ENCODE measurements around the gene SIRT5. TPM values are rescaled to one million over a fixed set of nuclear protein-coding genes. Genes with fewer than 3 reads are reported as not detected.

Gene SIRT5
- total and polyA plus RNA-seq, 8 donors = 1.8 to 10.3 (median 4.7) TPM

GRCh38 chr6:13553646-13554045 is 20.8 kb upstream of the SIRT5 start:
- H3K36me3 ChIP-seq = no peaks in the 10 kb centered on the region
- no peaks in the 10 kb centered on the region for H3K27me3 ChIP-seq
- intact Hi-C loops (cut with DNase I; ENCODE audit: low total_unique reads) = no loop called here
- no peaks in the 10 kb centered on the region for H3K9me3 ChIP-seq
- TF ChIP-seq POLR2A (IDR thresholded peaks at IDR 0.05) (no peak), EP300 (IDR thresholded peaks at IDR 0.05) (no peak), POLR2AphosphoS5 (IDR thresholded peaks at IDR 0.05) (no peak)
- H3K4me1 ChIP-seq = peaks cover 0 to 16% (median 5%) of the 10 kb centered on the region in 4 donors
- no peak overlapping the region for H3K27ac ChIP-seq
- 77 to 95% (median 83%) methylated on average over 1 of the region's 1 CpG for WGBS, 5 donors
- DNase-seq = no peak
- no peak overlapping the region for H3K4me3 ChIP-seq

GRCh38 chr6:13554929-13555333 is 19.5 kb upstream of the SIRT5 start:
- DNase-seq = peak in 1 of 2 donors; percentile 69
- H3K4me3 ChIP-seq = no peak overlapping the region
- H3K36me3 ChIP-seq = no peaks in the 10 kb centered on the region
- peaks cover 0 to 16% (median 5%) of the 10 kb centered on the region in 4 donors for H3K4me1 ChIP-seq
- H3K27ac ChIP-seq = peak overlapping the region in 3 of 5 donors; percentile 48 to 54 (median 52)
- intact Hi-C loops (cut with DNase I; ENCODE audit: low total_unique reads) = no loop called here
- no peaks in the 10 kb centered on the region for H3K9me3 ChIP-seq
- WGBS, 5 donors = 20 to 36% (median 29%) methylated on average over 8 of the region's 8 CpGs
- no peaks in the 10 kb centered on the region for H3K27me3 ChIP-seq
- TF ChIP-seq EP300 (IDR thresholded peaks at IDR 0.05) (no peak), CTCF (IDR thresholded peaks at IDR 0.05) (no peak), POLR2A (IDR thresholded peaks at IDR 0.05) (no peak), POLR2AphosphoS5 (IDR thresholded peaks at IDR 0.05) (peak in 1 of 3 donors; percentile 25)

GRCh38 chr6:13557841-13558240 is 16.6 kb upstream of the SIRT5 start:
- Histone ChIP-seq H3K4me1 (peaks cover 0 to 16% (median 5%) of the 10 kb centered on the region in 4 donors), H3K27me3 (no peaks in the 10 kb centered on the region), H3K4me3 (no peak overlapping the region), H3K36me3 (no peaks in the 10 kb centered on the region), H3K27ac (no peak overlapping the region), H3K9me3 (no peaks in the 10 kb centered on the region)
- intact Hi-C loops (cut with DNase I; ENCODE audit: low total_unique reads) = no loop called here
- no peak for DNase-seq
- TF ChIP-seq CTCF (IDR thresholded peaks at IDR 0.05) (no peak), EP300 (IDR thresholded peaks at IDR 0.05) (no peak), POLR2AphosphoS5 (IDR thresholded peaks at IDR 0.05) (no peak), POLR2A (IDR thresholded peaks at IDR 0.05) (no peak)

GRCh38 chr6:13558718-13559117 is 15.7 kb upstream of the SIRT5 start:
- Histone ChIP-seq H3K9me3 (no peaks in the 10 kb centered on the region), H3K27ac (peak overlapping the region in 1 of 5 donors; percentile 8), H3K4me1 (peaks cover 0 to 16% (median 5%) of the 10 kb centered on the region in 4 donors), H3K4me3 (no peak overlapping the region), H3K36me3 (no peaks in the 10 kb centered on the region), H3K27me3 (no peaks in the 10 kb centered on the region)
- TF ChIP-seq CTCF (IDR thresholded peaks at IDR 0.05) = no peak
- TF ChIP-seq POLR2A (IDR thresholded peaks at IDR 0.05) = no peak
- TF ChIP-seq POLR2AphosphoS5 (IDR thresholded peaks at IDR 0.05) = no peak
- no peak for TF ChIP-seq EP300 (IDR thresholded peaks at IDR 0.05)
- 35 to 51% (median 44%) methylated on average over 4 of the region's 4 CpGs for WGBS, 5 donors
- DNase-seq = no peak
- intact Hi-C loops (cut with DNase I; ENCODE audit: low total_unique reads) = no loop called here

- no peak for DNase-seq
- H3K9me3 ChIP-seq = no peaks in the 10 kb centered on the region
- TF ChIP-seq POLR2A (IDR thresholded peaks at IDR 0.05) = no peak
- TF ChIP-seq EP300 (IDR thresholded peaks at IDR 0.05) = no peak
- no peak for TF ChIP-seq CTCF (IDR thresholded peaks at IDR 0.05)
- no peak for TF ChIP-seq POLR2AphosphoS5 (IDR thresholded peaks at IDR 0.05)
- H3K36me3 ChIP-seq = no peaks in the 10 kb centered on the region
- H3K4me1 ChIP-seq = peaks cover 0 to 16% (median 5%) of the 10 kb centered on the region in 4 donors
- 18 to 36% (median 28%) methylated on average over 3 of the region's 3 CpGs for WGBS, 5 donors
- H3K27me3 ChIP-seq = no peaks in the 10 kb centered on the region
- no peak overlapping the region for H3K27ac ChIP-seq
- intact Hi-C loops (cut with DNase I; ENCODE audit: low total_unique reads) = no loop called here
- H3K4me3 ChIP-seq = no peak overlapping the region
Observed at GRCh38 chr6:13559251-13559650, 15.2 kb upstream of the SIRT5 start.

Data from stomach (tissue), 9 donors.